Mesothelial cell of epicardium (in vitro differentiated cells): ENCODE data around the gene PPP2R2C. TPM values are rescaled to one million over a fixed set of nuclear protein-coding genes. Genes with fewer than 3 reads are reported as not detected.

ENCODE experiments used
- DNase-seq, 2 experiments: peaks; one replicate each; pipeline ENCODE4 v3.0.0; 2021; ENCODE audit warnings: low spot score in 2 of 2; ENCODE audit not compliant: unreplicated experiment in 2 of 2
- H3K27ac Mint-ChIP-seq: 2 replicates; pipeline ENCODE4 v1.8.0; 2021; ENCODE audit warnings: mixed read lengths
- H3K27me3 Mint-ChIP-seq: 2 replicates; pipeline ENCODE4 v1.8.0; 2021; ENCODE audit warnings: low read depth, mixed read lengths
- H3K36me3 Mint-ChIP-seq: 2 replicates; pipeline ENCODE4 v1.8.0; 2021; ENCODE audit warnings: mixed read lengths
- H3K4me1 Mint-ChIP-seq: 2 replicates; pipeline ENCODE4 v1.8.0; 2021; ENCODE audit warnings: mixed read lengths
- H3K4me3 Mint-ChIP-seq: 2 replicates; pipeline ENCODE4 v1.8.0; 2021; ENCODE audit warnings: mild to moderate bottlenecking, moderate library complexity, mixed read lengths
- H3K9me3 Mint-ChIP-seq: 2 replicates; pipeline ENCODE4 v1.8.0; 2021; ENCODE audit warnings: mixed read lengths
- CTCF ChIP-seq: fragments of 200-600 bp; sonication (generic); IDR thresholded peaks from one replicate; pipeline ENCODE4 v1.5.0; 2021; ENCODE audit warnings: antibody characterized with exemption; ENCODE audit not compliant: unreplicated experiment
- total RNA-seq: library from RNA; stranded (reverse); gene quantifications from 3 replicates; pipeline ENCODE4 v1.2.1, GENCODE V29; 2021

Gene PPP2R2C
- total RNA-seq, 1 donor from 2014 or later, result 5.2 TPM

GRCh38 chr4:6516281-6516680, 43.9 kb upstream of the PPP2R2C start:
- DNase-seq, result no peak
- no peaks in the 10 kb centered on the region for H3K36me3 Mint-ChIP-seq
- no peak for TF ChIP-seq CTCF
- peaks cover 17% of the 10 kb centered on the region for H3K27me3 Mint-ChIP-seq
- H3K27ac Mint-ChIP-seq, result no peak overlapping the region
- no peaks in the 10 kb centered on the region for H3K4me1 Mint-ChIP-seq
- H3K4me3 Mint-ChIP-seq, result no peak overlapping the region
- H3K9me3 Mint-ChIP-seq, result peaks cover 12% of the 10 kb centered on the region

- TF ChIP-seq CTCF, result no peak
- Mint-ChIP-seq H3K36me3 (peaks cover 2% of the 10 kb centered on the region), H3K4me1 (no peaks in the 10 kb centered on the region), H3K27me3 (peaks cover 6% of the 10 kb centered on the region), H3K4me3 (no peak overlapping the region), H3K9me3 (peaks cover 20% of the 10 kb centered on the region), H3K27ac (no peak overlapping the region)
- DNase-seq, result no peak
Observed at GRCh38 chr4:6513678-6514077, 41.3 kb upstream of the PPP2R2C start.

GRCh38 chr4:6509587-6509986, 37.2 kb upstream of the PPP2R2C start:
- peak in 1 of 2 experiments; percentile 19 for DNase-seq
- Mint-ChIP-seq H3K4me1 (no peaks in the 10 kb centered on the region), H3K36me3 (peaks cover 2% of the 10 kb centered on the region), H3K9me3 (peaks cover 31% of the 10 kb centered on the region), H3K4me3 (no peak overlapping the region), H3K27ac (no peak overlapping the region), H3K27me3 (no peaks in the 10 kb centered on the region)
- no peak for TF ChIP-seq CTCF

- DNase-seq, result no peak
- Mint-ChIP-seq H3K27me3 (peaks cover 10% of the 10 kb centered on the region), H3K27ac (no peak overlapping the region), H3K36me3 (peaks cover 2% of the 10 kb centered on the region), H3K4me3 (no peak overlapping the region), H3K4me1 (no peaks in the 10 kb centered on the region), H3K9me3 (peaks cover 47% of the 10 kb centered on the region)
- no peak for TF ChIP-seq CTCF
Observed at GRCh38 chr4:6507345-6507744, 34.9 kb upstream of the PPP2R2C start.

GRCh38 chr4:6506616-6507140, 34.3 kb upstream of the PPP2R2C start:
- H3K4me3 Mint-ChIP-seq, result no peak overlapping the region
- peaks cover 47% of the 10 kb centered on the region for H3K9me3 Mint-ChIP-seq
- peaks cover 10% of the 10 kb centered on the region for H3K27me3 Mint-ChIP-seq
- DNase-seq, result no peak
- no peak overlapping the region for H3K27ac Mint-ChIP-seq
- H3K4me1 Mint-ChIP-seq, result no peaks in the 10 kb centered on the region
- H3K36me3 Mint-ChIP-seq, result peaks cover 2% of the 10 kb centered on the region
- no peak for TF ChIP-seq CTCF

- Mint-ChIP-seq H3K27me3 (peaks cover 25% of the 10 kb centered on the region), H3K9me3 (peaks cover 38% of the 10 kb centered on the region), H3K27ac (no peak overlapping the region), H3K4me3 (no peak overlapping the region), H3K4me1 (no peaks in the 10 kb centered on the region), H3K36me3 (no peaks in the 10 kb centered on the region)
- TF ChIP-seq CTCF, result no peak
- DNase-seq, result no peak
Observed at GRCh38 chr4:6504900-6505496, 32.6 kb upstream of the PPP2R2C start.
